Prostate gland (tissue), 2 donors: Measurements from ENCODE around the gene TUBAL3. TPM values are rescaled to one million over a fixed set of nuclear protein-coding genes. Genes with fewer than 3 reads are reported as not detected.

Experiments used
- DNase-seq: peaks from one replicate; pipeline ENCODE4 v3.0.0-alpha.2; 2019; ENCODE audit warnings: low spot score
- H3K27ac ChIP-seq, 2 donors: fragments of 200-600 bp; sonication (generic); 2 replicates each; pipeline ENCODE4 v1.5.1; 2017 to 2019
- H3K27me3 ChIP-seq: fragments of 200-600 bp; sonication (generic); replicated peaks from 2 replicates; pipeline ENCODE4 v1.5.1; 2019; ENCODE audit not compliant: insufficient read depth
- H3K36me3 ChIP-seq, 2 donors: fragments of 200-600 bp; sonication (generic); 1 replicate in 1 of 2; 2 replicates in 1 of 2; pipeline versions ENCODE4 v1.5.1 to v1.8.1; 2017 to 2019
- H3K4me1 ChIP-seq: fragments of 200-600 bp; sonication (generic); replicated peaks from 2 replicates; pipeline ENCODE4 v1.5.1; 2019
- H3K4me3 ChIP-seq, 2 donors: fragments of 200-600 bp; sonication (generic); 2 replicates each; pipeline ENCODE4 v1.5.1; 2017 to 2019
- H3K9me3 ChIP-seq: fragments of 200-600 bp; sonication (generic); 2 replicates; pipeline ENCODE4 v1.5.1; 2017
- POLR2A ChIP-seq: fragments of 450-650 bp; IDR thresholded peaks from one replicate; pipeline ENCODE4 v1.6.1; 2016; ENCODE audit warnings: antibody characterized with exemption, mild to moderate bottlenecking
- WGBS: methylation state at CpG from one replicate; pipeline ENCODE4 v1.1.5; 2018; 5-methylcytosine and 5-hydroxymethylcytosine counted together
- intact Hi-C: fragments of 100-400 bp; cut with DNase I; formaldehyde crosslinking; loops from one replicate; pipeline ENCODE4 v1.14.2; 2022
- total RNA-seq, 2 donors: library from RNA; depleted of rRNA; stranded (reverse); fragments of >200 nt; gene quantifications; one replicate each; pipeline ENCODE4 v1.1.0, GENCODE V29; 2016

The TUBAL3 gene
- total RNA-seq, 2 donors from 2014 or later: 1.1 TPM; not detected in 1

GRCh38 chr10:5343561-5343960 lies 61.1 kb downstream of the TUBAL3 start:
- Histone ChIP-seq H3K27me3 (no peaks in the 10 kb centered on the region), H3K36me3 (no peaks in the 10 kb centered on the region), H3K9me3 (no peaks in the 10 kb centered on the region), H3K4me1 (no peaks in the 10 kb centered on the region), H3K4me3 (no peak overlapping the region), H3K27ac (no peak overlapping the region)
- TF ChIP-seq POLR2A: no peak
- DNase-seq: no peak
- intact Hi-C loops: no loop called here
- WGBS: 67% methylated on average over 4 of the region's 4 CpGs

Other genes with a start within 250 kb of the TUBAL3 start
- gene AKR1C8, start 219.7 kb downstream of the TUBAL3 start, total RNA-seq: not detected
- gene AKR1C4, start 208.0 kb downstream of the TUBAL3 start, total RNA-seq: not detected
- gene UCN3, start 39.9 kb downstream of the TUBAL3 start, total RNA-seq: not detected
- gene NET1, start 7.7 kb upstream of the TUBAL3 start, total RNA-seq: 10 to 100 TPM; 55.6 to 77.6 TPM
- 10 to 100 TPM in 1 of 2 donors, under 1 TPM in 1; 0.46 to 10.5 TPM for gene CALML5, start 94.7 kb upstream of the TUBAL3 start, total RNA-seq
- 1 to 10 TPM; 1.6 to 8.0 TPM for gene CALML3, start 120.1 kb upstream of the TUBAL3 start, total RNA-seq